Bronchial epithelial cell (primary cell): ENCODE results near the gene OR4C6. TPM values are rescaled to one million over a fixed set of nuclear protein-coding genes. Genes with fewer than 3 reads are reported as not detected.

Source experiments
- DNase-seq: peaks from one replicate; pipeline ENCODE4 v3.0.0-alpha.2; 2010; ENCODE audit warnings: low read depth
- FAIRE-seq: peaks from 2 replicates; lab custom pipeline; 2011; peaks lifted over from hg19 to GRCh38; lab: Jason Lieb, UNC
- H3K27me3 ChIP-seq: 2 replicates; pipeline ENCODE4 v1.5.1; 2011; ENCODE audit warnings: low read length; ENCODE audit not compliant: control insufficient read depth, insufficient read depth
- H3K36me3 ChIP-seq: 2 replicates; pipeline ENCODE4 v1.5.1; 2011; ENCODE audit warnings: low read length; ENCODE audit not compliant: control insufficient read depth, insufficient read depth
- H3K4me3 ChIP-seq: 2 replicates; pipeline ENCODE4 v1.5.1; 2011; ENCODE audit warnings: mild to moderate bottlenecking, low read depth, low read length, control low read depth
- total RNA-seq: library from RNA; depleted of rRNA; stranded (reverse); fragments of >200 nt; gene quantifications from 2 replicates; pipeline ENCODE4 v1.2.1, GENCODE V29; 2014
- TF ChIP-seq, protein P1 (sequence below): IDR thresholded peaks from 2 replicates; pipeline ENCODE4 v1.5.1; 2011; ENCODE audit warnings: mild to moderate bottlenecking, moderate library complexity, low read length, control low read depth, inconsistent platforms; ENCODE audit not compliant: insufficient read depth, severe bottlenecking

Gene OR4C6
- total RNA-seq, 1 donor from 2014 or later: not detected

DNA sequence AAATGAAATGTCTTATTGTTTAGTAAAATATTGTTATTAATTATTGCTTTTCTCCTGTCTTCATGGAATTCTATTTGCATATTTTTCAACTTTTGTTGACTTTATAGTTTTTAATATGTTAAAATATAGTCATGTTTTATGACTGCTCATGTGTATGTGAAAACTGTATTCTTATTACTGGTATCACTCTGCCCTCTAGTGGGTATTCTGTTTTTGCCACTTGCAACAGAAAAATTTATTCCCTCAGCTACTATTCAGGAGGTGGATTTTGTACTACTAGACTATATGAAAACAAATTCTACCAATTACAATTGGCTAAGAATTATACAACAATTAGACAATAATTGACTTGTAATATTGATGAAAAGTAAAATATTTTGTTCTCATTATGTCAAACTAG, 45.0 kb downstream of the OR4C6 start:
- TF ChIP-seq, protein P1, sequence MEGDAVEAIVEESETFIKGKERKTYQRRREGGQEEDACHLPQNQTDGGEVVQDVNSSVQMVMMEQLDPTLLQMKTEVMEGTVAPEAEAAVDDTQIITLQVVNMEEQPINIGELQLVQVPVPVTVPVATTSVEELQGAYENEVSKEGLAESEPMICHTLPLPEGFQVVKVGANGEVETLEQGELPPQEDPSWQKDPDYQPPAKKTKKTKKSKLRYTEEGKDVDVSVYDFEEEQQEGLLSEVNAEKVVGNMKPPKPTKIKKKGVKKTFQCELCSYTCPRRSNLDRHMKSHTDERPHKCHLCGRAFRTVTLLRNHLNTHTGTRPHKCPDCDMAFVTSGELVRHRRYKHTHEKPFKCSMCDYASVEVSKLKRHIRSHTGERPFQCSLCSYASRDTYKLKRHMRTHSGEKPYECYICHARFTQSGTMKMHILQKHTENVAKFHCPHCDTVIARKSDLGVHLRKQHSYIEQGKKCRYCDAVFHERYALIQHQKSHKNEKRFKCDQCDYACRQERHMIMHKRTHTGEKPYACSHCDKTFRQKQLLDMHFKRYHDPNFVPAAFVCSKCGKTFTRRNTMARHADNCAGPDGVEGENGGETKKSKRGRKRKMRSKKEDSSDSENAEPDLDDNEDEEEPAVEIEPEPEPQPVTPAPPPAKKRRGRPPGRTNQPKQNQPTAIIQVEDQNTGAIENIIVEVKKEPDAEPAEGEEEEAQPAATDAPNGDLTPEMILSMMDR: peak; percentile 19
- no peaks in the 10 kb centered on the region for H3K36me3 ChIP-seq
- no peaks in the 10 kb centered on the region for H3K27me3 ChIP-seq
- FAIRE-seq (no peak), DNase-seq (peak; percentile 52)
- no peak overlapping the region for H3K4me3 ChIP-seq

DNA sequence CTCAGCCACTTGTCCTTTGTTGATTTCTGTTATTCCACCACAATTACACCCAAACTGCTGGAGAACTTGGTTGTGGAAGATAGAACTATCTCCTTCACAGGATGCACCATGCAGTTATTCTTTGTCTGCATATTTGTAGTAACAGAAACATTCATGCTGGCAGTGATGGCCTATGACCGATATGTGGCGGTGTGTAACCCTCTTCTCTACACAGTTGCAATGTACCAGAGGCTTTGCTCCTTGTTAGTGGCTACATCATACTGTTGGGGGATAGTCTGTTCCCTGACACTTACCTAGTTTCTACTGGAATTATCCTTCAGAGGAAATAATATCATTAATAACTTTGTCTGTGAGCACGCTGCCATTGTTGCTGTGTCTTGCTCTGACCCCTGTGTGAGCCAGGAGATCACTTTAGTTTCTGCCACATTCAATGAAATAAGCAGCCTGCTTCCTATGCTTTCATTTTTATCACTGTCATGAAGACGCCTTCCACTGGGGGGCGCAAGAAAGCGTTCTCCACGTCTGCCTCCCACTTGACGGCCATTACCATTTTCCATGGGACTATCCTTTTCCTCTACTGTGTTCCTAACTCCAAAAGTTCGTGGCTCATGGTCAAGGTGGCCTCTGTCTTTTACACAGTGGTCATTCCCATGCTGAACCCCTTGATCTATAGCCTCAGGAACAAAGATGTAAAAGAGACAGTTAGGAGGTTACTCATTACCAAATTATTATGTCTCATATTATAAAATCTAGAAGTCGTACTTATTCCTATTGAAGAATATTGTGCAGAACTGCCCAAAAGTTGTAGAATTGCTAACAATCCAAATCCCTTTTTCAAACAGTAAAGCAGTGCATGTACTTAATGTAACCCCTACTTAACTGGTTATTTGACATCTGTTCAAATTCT, 53.2 kb downstream of the OR4C6 start:
- FAIRE-seq: peak; percentile 50
- TF ChIP-seq, protein P1: no peak
- Histone ChIP-seq H3K27me3 (no peaks in the 10 kb centered on the region), H3K4me3 (no peak overlapping the region), H3K36me3 (no peaks in the 10 kb centered on the region)
- DNase-seq: no peak

Other genes with a start within 250 kb of the OR4C6 start
- not detected in 2 replicates for gene OR4C15, start 107.7 kb upstream of the OR4C6 start, total RNA-seq
- gene OR4C16, start 90.1 kb upstream of the OR4C6 start, total RNA-seq: not detected in 2 replicates
- gene OR4C11, start 54.6 kb upstream of the OR4C6 start, total RNA-seq: not detected in 2 replicates
- not detected in 2 replicates for gene OR4P4, start 27.1 kb upstream of the OR4C6 start, total RNA-seq
- not detected in 2 replicates for gene OR4S2, start 13.9 kb upstream of the OR4C6 start, total RNA-seq
- not detected in 2 replicates for gene OR5D13, start 111.2 kb downstream of the OR4C6 start, total RNA-seq
- gene OR5D14, start 133.4 kb downstream of the OR4C6 start, total RNA-seq: not detected in 2 replicates
- gene OR5L1, start 149.2 kb downstream of the OR4C6 start, total RNA-seq: not detected in 2 replicates
- gene OR5D18, start 157.4 kb downstream of the OR4C6 start, total RNA-seq: not detected in 2 replicates
- gene OR5L2, start 165.0 kb downstream of the OR4C6 start, total RNA-seq: not detected in 2 replicates
- gene OR5D16, start 176.6 kb downstream of the OR4C6 start, total RNA-seq: not detected in 2 replicates
- gene TRIM51, start 221.1 kb downstream of the OR4C6 start, total RNA-seq: not detected in 2 replicates